Right lobe of liver (tissue), 6 donors: Measurements from ENCODE around the gene ATMIN. TPM values are rescaled to one million over a fixed set of nuclear protein-coding genes. Genes with fewer than 3 reads are reported as not detected.

Experiments
- ATAC-seq, 4 donors: fragments of 200-7000 bp; cut with Tn5 transposase; one replicate each; pipeline ENCODE4 v1.9.1; 2020; ENCODE audit warnings: mild to moderate bottlenecking in 4 of 4, moderate library complexity in 4 of 4
- DNase-seq, 3 donors: peaks; one replicate each; pipeline ENCODE4 v3.0.0-alpha.2; 2020
- H3K27ac ChIP-seq, 3 donors: fragments of 200-600 bp; one replicate each; pipeline ENCODE4 v1.8.0; 2022
- H3K27me3 ChIP-seq, 2 donors: fragments of 200-600 bp; one replicate each; pipeline ENCODE4 v1.8.0; 2022
- H3K36me3 ChIP-seq, 4 donors: fragments of 200-600 bp; sonication (generic) in 1 of 4; one replicate each; pipeline versions ENCODE4 v1.5.1 to v1.8.0; 2017 to 2022; ENCODE audit warnings: control low read depth in 1 of 4
- H3K4me1 ChIP-seq, 4 donors: fragments of 200-600 bp; sonication (generic) in 1 of 4; one replicate each; pipeline versions ENCODE4 v1.5.1 to v1.8.0; 2017 to 2022; ENCODE audit warnings: control low read depth in 1 of 4
- H3K4me3 ChIP-seq, 3 donors: fragments of 200-600 bp; one replicate each; pipeline ENCODE4 v1.8.0; 2022
- H3K9me3 ChIP-seq, 4 donors: fragments of 200-600 bp; sonication (generic) in 1 of 4; one replicate each; pipeline versions ENCODE4 v1.5.1 to v1.8.0; 2017 to 2022; ENCODE audit warnings: control low read depth in 1 of 4
- CTCF ChIP-seq, 4 donors: fragments of 200-600 bp in 3 of 4; fragments of 450-650 bp in 1 of 4; IDR thresholded peaks; one replicate each; pipeline versions ENCODE4 v1.5.1 to v1.8.0; 2016 to 2022; ENCODE audit warnings: antibody characterized with exemption in 4 of 4, mild to moderate bottlenecking in 2 of 4
- POLR2A ChIP-seq: fragments of 450-650 bp; IDR thresholded peaks from one replicate; pipeline ENCODE4 v1.6.1; 2017; ENCODE audit warnings: antibody characterized with exemption, mild to moderate bottlenecking
- WGBS: methylation state at CpG from one replicate; pipeline ENCODE4 v1.1.6; 2018; ENCODE audit warnings: low coverage, low lambda C conversion rate; ENCODE audit not compliant: insufficient coverage; ENCODE audit errors: missing lambda C conversion rate; 5-methylcytosine and 5-hydroxymethylcytosine counted together
- intact Hi-C, 2 donors: fragments of 100-400 bp; cut with DNase I; formaldehyde crosslinking; loops; one replicate each; pipeline versions ENCODE4 v1.11.2 to v1.14.1; 2022
- total RNA-seq, 6 experiments: library from RNA; depleted of rRNA in 2 of 6; stranded (reverse); fragments of >200 nt in 2 of 6; fragmentation: NEBNext Ultra II Directional in 3 of 6; extraction: Animal tissue kit (Norgen Biotek cat#: 25700) in 3 of 6; gene quantifications; one replicate each; pipeline versions ENCODE4 v1.1.0 to v1.2.4, GENCODE V29; 2016 to 2023
- donor health status: DM: no; HTN: yes; CAD: no.
- donor health status: DM: no; HTN: no; CAD: no.
- donor health status: DM: no; HTN: no; CAD: no.
- donor health status: DM: no; HTN: yes; CAD: no.
- donor health status: DM: no; HTN: yes; CAD: no.

ATMIN gene
- total RNA-seq, 6 experiments from 2014 or later, result 12.8 to 15.5 (median 14.6) TPM

DNA sequence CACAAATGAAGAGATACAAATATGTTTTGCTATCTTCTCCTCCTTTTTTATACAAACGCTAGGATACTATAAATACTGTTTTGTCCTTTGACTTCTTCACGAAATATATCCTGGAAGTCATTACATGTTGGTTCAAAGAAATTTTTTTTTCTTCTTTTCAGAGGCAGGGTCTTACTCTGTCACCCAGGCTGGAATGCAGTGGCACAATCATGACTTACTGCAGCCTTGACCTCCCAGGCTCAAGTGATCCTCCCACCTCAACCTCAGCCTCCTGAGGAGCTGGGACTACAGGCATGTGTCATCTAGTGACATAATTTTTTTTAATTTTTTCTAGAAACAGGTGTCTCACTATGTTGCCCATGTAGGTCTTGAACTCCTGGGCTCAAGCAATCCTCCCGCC, 45.1 kb upstream of the ATMIN start:
- intact Hi-C loops, result no loop called here
- Histone ChIP-seq H3K9me3 (no peaks in the 10 kb centered on the region), H3K36me3 (no peaks in the 10 kb centered on the region), H3K4me1 (peaks cover 0 to 69% (median 21%) of the 10 kb centered on the region in 4 donors), H3K4me3 (no peak overlapping the region), H3K27ac (peak overlapping the region; percentile 14 to 91 (median 76)), H3K27me3 (no peaks in the 10 kb centered on the region)
- no peak for TF ChIP-seq CTCF (IDR thresholded peaks at IDR 0.05)
- TF ChIP-seq POLR2A, result no peak
- DNase-seq, result no peak
- no peak for ATAC-seq
- WGBS, result 39% methylated on average over 3 of the region's 3 CpGs

DNA sequence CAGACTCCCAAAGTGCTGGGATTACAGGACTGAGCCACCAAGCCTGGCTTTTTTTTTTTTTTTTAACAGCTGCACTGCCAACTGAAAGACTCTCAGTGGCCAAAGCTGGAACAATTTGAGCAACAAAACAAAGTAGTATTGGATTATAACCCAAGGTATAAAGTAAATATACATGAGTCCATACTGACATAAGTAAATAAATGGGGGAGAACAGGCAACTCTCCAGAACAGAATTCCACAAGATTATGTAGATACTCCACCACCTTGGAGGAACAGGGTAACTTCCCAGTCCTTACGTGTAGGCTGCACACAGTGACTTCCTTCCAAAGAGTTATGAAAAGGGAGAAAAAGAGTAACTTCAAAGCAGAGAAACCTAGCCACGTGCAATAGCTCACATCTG, 44.7 kb upstream of the ATMIN start:
- Histone ChIP-seq H3K27ac (peak overlapping the region; percentile 14 to 91 (median 76)), H3K9me3 (no peaks in the 10 kb centered on the region), H3K27me3 (no peaks in the 10 kb centered on the region), H3K36me3 (no peaks in the 10 kb centered on the region), H3K4me3 (peak overlapping the region in 1 of 3 donors; percentile 19), H3K4me1 (peaks cover 0 to 67% (median 21%) of the 10 kb centered on the region in 4 donors)
- intact Hi-C loops, result no loop called here
- ATAC-seq (peak in 3 of 4 donors; percentile 9 to 22 (median 15)), DNase-seq (no peak)
- WGBS, result 39% methylated on average over 2 of the region's 2 CpGs
- TF ChIP-seq CTCF (IDR thresholded peaks at IDR 0.05), result no peak
- no peak for TF ChIP-seq POLR2A

DNA sequence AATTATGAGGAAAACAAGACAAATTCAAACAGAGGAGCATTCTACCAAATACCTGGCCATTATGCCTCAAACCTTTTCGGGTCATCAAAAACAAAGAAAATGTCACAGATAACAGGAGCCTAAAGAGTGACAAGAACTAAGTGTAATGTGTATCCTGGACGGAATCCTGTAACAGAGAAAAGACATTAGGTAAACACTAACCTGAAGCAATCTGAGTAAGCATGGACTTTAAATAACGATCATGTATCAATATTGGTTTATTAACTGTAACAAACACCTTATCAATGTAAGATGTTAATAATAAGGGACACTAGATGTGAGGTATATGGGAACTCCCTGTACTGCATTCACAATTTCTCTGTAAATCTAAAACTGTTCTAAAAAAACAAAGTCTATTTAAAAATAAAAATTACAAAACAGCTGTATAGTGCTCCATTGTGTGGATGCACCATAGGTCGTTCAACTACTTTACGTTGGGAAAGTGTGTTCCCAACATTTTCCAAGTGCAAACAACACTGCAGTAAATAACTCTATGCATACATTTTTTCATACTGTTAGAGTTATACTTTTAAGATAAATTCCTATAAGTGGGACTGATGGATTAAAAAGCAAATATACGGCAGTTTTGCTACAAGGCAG, 43.7 kb upstream of the ATMIN start:
- peaks cover 0 to 59% (median 19%) of the 10 kb centered on the region in 4 donors for H3K4me1 ChIP-seq
- H3K36me3 ChIP-seq, result no peaks in the 10 kb centered on the region
- no peaks in the 10 kb centered on the region for H3K27me3 ChIP-seq
- DNase-seq, result no peak
- peak overlapping the region in 2 of 3 donors; percentile 5 to 19 for H3K4me3 ChIP-seq
- TF ChIP-seq CTCF (IDR thresholded peaks at IDR 0.05) (no peak), POLR2A (no peak)
- intact Hi-C loops, result no loop called here
- H3K9me3 ChIP-seq, result no peaks in the 10 kb centered on the region
- H3K27ac ChIP-seq, result peak overlapping the region; percentile 14 to 91 (median 76)
- peak; percentile 72 to 84 (median 78) for ATAC-seq
- WGBS, result 29% methylated on average over 6 of the region's 6 CpGs

GRCh38 chr16:80992676-80993293, 42.9 kb upstream of the ATMIN start:
- Histone ChIP-seq H3K4me3 (no peak overlapping the region), H3K27me3 (no peaks in the 10 kb centered on the region), H3K9me3 (no peaks in the 10 kb centered on the region), H3K4me1 (peaks cover 0 to 55% (median 16%) of the 10 kb centered on the region in 4 donors), H3K27ac (peak overlapping the region in 2 of 3 donors; percentile 76 to 91), H3K36me3 (no peaks in the 10 kb centered on the region)
- DNase-seq (no peak), ATAC-seq (no peak)
- 13% methylated on average over 3 of the region's 3 CpGs for WGBS
- no peak for TF ChIP-seq CTCF (IDR thresholded peaks at IDR 0.05)
- TF ChIP-seq POLR2A, result no peak
- intact Hi-C loops, result no loop called here
